SHP77 (cell line): ENCODE results near the gene SOX11.

Experiments used
- DNase-seq, 2 experiments: peaks; one replicate each; lab custom pipeline; 2025; lab: John Stamatoyannopoulos, UW

SOX11 gene

GRCh38 chr2:5723791-5724735, 31.9 kb downstream of the SOX11 start:
- DNase-seq: no peak

DNA sequence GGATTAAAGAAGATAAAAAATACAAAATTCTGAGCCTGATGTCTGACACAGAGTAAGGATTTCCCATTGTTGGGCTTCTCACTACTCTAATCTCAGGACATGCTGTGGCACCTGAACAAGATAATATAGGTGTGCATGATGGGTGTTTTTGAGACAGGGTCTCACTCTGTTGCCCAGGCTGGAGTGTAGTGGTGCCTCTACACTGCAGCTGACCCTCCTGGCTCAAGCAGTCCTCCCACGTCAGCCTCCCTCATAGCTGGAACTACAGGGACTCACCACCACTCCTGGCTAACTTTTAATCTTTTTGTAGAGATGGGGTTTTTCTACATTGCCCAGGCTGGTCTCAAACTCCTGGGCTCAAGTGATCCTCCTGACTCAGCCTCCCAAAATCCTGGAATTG, 32.9 kb downstream of the SOX11 start:
- DNase-seq: no peak

DNA sequence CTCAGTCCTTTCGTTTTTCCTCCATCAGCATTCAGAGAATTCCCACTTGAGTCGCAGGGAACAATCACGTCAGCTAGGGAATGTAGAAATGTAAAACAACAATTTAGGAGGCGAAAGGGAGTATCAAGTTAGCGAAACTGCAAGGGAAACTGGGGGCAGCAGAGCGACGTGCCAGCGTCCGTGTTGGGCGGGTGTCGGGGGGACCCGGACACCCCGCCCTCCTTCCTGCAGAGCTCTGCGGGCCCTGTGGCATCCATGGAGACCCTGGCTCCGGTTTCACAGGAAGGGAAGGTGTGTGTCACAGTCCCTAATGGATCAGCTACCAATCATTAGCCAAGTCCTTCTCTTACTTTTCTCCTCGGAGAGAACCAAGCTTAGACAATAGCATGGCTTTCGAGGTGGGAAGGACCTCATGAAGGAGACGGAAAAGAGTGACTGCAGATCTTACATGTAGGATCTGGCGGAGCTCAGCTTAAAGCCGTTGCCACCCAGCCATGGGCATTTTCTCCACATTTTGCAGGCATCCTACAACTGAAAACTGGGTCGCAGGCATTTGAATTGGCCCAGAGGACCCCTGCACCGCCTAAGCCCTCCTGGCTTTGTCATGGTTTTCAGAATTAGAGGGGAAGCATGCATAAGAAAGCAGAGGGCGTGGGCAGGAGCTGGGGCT, 33.7 kb downstream of the SOX11 start:
- no peak for DNase-seq

DNA sequence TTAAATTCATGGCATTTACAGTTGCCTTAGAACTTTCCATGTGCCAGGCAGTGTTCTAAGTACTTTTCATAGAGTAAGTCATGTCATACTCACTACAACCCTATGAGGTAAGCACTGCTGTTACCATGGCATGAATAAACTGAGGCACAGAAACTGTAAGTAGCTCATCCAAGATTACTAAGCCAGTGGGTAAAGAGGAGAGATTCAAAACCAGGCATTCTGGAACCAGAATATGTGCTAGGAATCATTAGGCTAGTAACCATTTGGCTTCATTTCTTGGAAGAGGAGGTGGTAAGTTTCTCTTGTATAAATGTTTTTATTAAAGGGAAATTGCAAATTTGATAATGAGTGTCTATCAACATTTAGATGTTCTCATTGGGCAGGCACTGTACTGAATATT, 35.1 kb downstream of the SOX11 start:
- no peak for DNase-seq

GRCh38 chr2:5729416-5729815, 37.2 kb downstream of the SOX11 start:
- no peak for DNase-seq

DNA sequence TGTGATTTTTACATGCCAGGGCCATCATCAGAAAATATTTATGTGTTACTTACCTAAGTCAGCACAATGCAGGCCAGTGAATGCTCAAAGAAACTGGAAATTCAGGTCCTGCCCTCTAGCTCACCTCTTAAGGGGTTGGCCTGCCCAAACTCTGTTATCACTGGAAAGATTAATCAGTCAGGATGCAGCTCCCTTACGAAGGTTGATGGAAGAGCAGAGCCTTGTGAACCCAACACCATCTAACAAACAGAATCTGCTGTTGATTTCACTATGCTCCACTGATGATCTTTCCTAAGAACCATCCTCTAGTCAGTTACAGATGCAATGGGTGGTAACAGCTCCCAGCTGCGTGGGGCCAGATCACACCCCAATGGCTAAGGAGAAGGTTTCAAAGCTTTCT, 38.2 kb downstream of the SOX11 start:
- no peak for DNase-seq

DNA sequence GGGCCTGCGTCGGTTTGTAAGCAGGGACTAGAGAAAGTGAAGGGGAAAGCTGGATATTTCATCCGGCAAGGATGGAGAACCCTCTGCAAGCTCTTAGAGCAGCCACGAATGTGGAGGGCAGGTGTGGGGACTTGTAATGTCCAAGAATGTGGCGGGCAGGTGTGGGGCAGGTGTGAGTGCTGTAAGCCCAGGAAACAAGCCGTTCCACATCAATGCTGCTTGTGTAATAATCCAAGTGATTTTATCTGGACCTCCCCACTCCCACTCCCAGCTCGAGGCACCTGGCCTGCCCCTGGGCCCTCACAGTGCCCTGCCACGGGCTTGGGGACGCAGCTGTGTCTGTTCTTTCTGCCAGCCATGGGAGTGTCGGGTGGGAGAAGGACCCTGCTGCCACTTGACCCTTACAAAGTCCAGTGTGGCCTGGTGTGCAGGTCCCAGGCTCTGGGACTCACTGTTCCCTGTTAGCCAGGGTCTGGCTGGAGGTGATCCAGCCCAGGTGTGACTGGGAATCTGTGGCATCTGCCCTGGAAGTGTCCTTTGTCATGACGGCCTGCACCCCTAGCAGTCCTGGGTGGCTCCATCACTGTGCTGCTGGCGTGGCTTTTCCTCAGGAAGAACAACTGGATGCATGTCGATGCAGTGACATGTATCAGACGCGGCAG, 42.8 kb downstream of the SOX11 start:
- DNase-seq: peak in 1 of 2 experiments; percentile 17

DNA sequence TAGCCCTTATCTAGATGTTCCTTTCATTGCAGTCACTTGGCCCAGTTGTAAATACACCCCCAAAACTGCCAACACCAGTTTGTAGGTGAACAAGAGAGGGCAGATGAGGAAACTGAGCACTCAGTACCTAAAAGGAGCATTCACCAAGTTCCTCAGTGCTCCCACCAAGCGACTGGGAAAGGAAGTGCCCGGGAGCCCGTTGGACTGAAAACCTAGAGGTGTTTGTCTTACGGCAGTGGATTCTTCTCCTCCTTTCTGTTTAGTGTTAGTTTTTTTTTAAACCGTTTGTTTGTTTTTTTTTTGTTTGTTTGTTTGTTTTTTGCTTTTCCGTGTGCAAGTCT, 43.3 kb downstream of the SOX11 start:
- no peak for DNase-seq

DNA sequence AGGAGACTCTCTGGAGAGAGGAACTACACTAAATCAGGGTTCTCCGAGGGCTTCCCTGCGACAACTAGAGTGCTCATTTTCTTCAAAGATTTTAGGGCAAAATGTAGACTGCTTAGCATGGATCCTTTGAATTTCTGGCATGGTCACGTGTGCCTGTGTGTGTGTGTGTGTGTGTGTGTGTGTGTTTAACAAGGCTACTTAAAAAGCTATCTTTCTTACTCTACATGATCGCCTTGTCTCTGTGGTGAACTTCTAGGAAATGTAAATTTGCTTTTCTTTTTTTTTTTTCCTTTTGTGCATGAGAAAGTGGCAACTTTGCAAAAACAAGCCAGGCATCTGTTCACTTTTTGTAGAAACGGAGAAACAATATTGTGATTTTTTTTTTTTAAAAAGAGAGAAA, 43.9 kb downstream of the SOX11 start:
- DNase-seq: no peak

DNA sequence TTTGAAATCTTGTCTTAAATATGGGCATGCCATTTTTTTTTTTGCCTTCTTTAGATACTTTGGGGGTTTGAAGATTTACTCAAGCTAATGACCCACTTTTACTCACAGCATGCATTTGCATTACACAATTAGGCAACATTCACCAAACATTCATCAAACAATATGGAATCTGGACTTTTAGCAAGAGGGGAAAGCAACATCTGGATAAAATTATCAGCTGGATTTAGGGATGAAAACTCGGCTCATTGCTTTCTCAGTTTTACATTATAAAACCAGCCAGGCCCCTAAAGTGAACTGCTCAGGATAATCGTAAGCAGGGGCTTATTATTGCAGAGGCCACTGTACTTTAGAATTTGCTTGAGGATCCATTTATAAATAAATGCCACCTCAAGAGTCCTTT, 44.7 kb downstream of the SOX11 start:
- DNase-seq: no peak

DNA sequence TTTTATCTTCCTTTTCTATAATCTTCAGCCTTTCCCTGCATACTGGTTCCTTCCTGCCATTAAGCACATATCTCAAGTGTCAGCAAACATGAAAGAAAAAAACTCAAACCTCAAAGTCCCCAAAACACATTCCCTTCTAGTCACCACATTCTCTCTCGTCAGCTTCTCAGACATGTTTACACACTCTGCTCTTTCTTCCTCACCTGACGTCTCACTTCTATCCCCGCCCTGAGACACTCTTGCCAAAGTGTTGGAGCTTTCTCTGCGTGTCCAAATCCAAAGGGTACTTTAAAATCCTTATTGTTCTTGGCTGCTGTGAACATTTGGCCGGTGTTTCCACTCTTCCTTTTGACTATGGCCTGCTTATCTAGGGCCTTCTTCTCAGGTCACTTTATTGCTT, 47.9 kb downstream of the SOX11 start:
- DNase-seq: no peak

DNA sequence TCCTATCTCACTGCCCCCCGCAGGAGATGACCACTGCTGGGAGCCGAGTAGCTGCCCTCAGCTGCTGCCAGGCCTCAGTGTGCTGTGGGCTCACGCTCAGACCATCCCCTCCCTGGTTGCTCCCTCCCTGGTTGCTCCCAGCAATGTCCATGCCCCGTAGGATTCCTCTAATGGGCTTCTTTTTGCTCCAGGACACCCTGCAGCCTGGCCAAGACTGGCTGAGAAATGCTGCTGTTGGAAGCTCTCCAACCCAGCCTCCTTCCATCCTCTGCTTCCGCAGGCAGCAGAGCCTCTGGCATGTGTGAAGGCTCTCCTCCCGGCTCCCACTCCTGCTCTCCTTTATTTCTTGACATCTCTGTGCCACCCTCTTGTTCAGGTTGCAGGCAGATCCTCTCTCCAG, 48.6 kb downstream of the SOX11 start:
- DNase-seq: no peak

DNA sequence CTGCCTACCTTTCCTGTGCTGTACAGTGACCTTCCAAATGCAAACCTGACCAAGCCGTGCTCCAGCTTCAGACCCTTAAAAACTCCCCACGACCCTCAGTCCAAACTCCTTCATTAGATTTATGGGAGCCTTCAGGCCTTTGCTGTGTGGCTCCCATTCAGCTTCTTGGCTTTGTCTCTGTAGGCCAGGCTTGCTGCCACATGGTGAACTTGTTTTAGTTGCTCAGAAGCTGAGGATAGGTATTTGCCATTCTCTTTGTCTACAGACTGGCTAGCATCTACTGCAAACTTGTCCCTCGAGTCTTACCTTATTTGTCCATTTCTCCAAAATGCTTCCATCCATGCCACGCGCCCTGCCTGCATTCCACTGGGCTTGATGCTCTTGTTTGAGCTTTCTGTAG, 49.1 kb downstream of the SOX11 start:
- DNase-seq: no peak

DNA sequence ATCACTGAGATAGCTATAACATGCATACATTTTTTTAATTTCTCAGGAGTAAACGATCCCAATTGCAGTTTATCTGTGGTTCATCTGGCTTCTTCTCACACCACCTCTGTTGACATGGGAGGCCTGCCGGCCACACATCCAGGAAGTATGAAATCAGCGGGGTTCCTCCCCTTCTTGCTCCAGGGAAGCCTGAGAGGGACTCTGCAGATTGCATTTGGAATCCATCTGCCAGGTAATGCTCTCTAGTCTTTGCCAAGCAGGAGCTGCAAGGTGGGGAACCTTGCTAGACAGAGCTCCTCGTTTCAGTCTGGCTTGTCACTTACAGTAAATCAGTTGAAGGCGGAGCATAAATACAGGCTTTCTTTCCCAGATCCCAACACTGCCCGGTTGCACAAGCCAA, 49.9 kb downstream of the SOX11 start:
- no peak for DNase-seq

GRCh38 chr2:5748391-5748790, 56.2 kb downstream of the SOX11 start:
- DNase-seq: no peak

GRCh38 chr2:5748946-5749345, 56.8 kb downstream of the SOX11 start:
- DNase-seq: no peak

- no peak for DNase-seq
These were observed 57.2 kb downstream of the SOX11 start for GRCh38 chr2:5749347-5749746.
